ENCODE results near the gene FBLN1.

Gene FBLN1

GRCh38 chr22:45524157-45524556 lies 21.5 kb downstream of the FBLN1 start:
- no peak for DNase-seq (ENCODE audit: low spot score)
- TF ChIP-seq CTCF (IDR thresholded peaks at IDR 0.05; ENCODE audit: extremely low read depth, insufficient read depth, missing control alignments), result no peak
- in situ Hi-C loops (cut with MboI; ENCODE audit: low pct_unique_long_range_greater_than_20kb, low sequenced_read_pairs, unreplicated experiment), result no loop called here

GRCh38 chr22:45524966-45525365 lies 22.3 kb downstream of the FBLN1 start:
- in situ Hi-C loops (cut with MboI; ENCODE audit: low pct_unique_long_range_greater_than_20kb, low sequenced_read_pairs, unreplicated experiment), result no loop called here
- TF ChIP-seq CTCF (IDR thresholded peaks at IDR 0.05; ENCODE audit: extremely low read depth, insufficient read depth, missing control alignments), result no peak
- DNase-seq (ENCODE audit: low spot score), result no peak

GRCh38 chr22:45525480-45525879 lies 22.8 kb downstream of the FBLN1 start:
- in situ Hi-C loops (cut with MboI; ENCODE audit: low pct_unique_long_range_greater_than_20kb, low sequenced_read_pairs, unreplicated experiment), result no loop called here
- DNase-seq (ENCODE audit: low spot score), result no peak
- no peak for TF ChIP-seq CTCF (IDR thresholded peaks at IDR 0.05; ENCODE audit: extremely low read depth, insufficient read depth, missing control alignments)

GRCh38 chr22:45526281-45526680 lies 23.6 kb downstream of the FBLN1 start:
- DNase-seq (ENCODE audit: low spot score), result no peak
- in situ Hi-C loops (cut with MboI; ENCODE audit: low pct_unique_long_range_greater_than_20kb, low sequenced_read_pairs, unreplicated experiment), result no loop called here
- TF ChIP-seq CTCF (IDR thresholded peaks at IDR 0.05; ENCODE audit: extremely low read depth, insufficient read depth, missing control alignments), result no peak

GRCh38 chr22:45526768-45527360 lies 24.2 kb downstream of the FBLN1 start:
- in situ Hi-C loops (cut with MboI; ENCODE audit: low pct_unique_long_range_greater_than_20kb, low sequenced_read_pairs, unreplicated experiment), result no loop called here
- DNase-seq (ENCODE audit: low spot score), result no peak
- no peak for TF ChIP-seq CTCF (IDR thresholded peaks at IDR 0.05; ENCODE audit: extremely low read depth, insufficient read depth, missing control alignments)

- no peak for TF ChIP-seq CTCF (IDR thresholded peaks at IDR 0.05; ENCODE audit: extremely low read depth, insufficient read depth, missing control alignments)
- in situ Hi-C loops (cut with MboI; ENCODE audit: low pct_unique_long_range_greater_than_20kb, low sequenced_read_pairs, unreplicated experiment), result no loop called here
- no peak for DNase-seq (ENCODE audit: low spot score)
Observed at GRCh38 chr22:45527456-45527855, 24.8 kb downstream of the FBLN1 start.

- TF ChIP-seq CTCF (IDR thresholded peaks at IDR 0.05; ENCODE audit: extremely low read depth, insufficient read depth, missing control alignments), result no peak
- in situ Hi-C loops (cut with MboI; ENCODE audit: low pct_unique_long_range_greater_than_20kb, low sequenced_read_pairs, unreplicated experiment), result no loop called here
- DNase-seq (ENCODE audit: low spot score), result no peak
Observed at GRCh38 chr22:45528046-45528445, 25.4 kb downstream of the FBLN1 start.
